ENCODE data around the gene ZSCAN21. TPM values are rescaled to one million over a fixed set of nuclear protein-coding genes. Genes with fewer than 3 reads are reported as not detected.

The ZSCAN21 gene
- total RNA-seq, 1 donor from 2014 or later: 12.7 TPM

DNA sequence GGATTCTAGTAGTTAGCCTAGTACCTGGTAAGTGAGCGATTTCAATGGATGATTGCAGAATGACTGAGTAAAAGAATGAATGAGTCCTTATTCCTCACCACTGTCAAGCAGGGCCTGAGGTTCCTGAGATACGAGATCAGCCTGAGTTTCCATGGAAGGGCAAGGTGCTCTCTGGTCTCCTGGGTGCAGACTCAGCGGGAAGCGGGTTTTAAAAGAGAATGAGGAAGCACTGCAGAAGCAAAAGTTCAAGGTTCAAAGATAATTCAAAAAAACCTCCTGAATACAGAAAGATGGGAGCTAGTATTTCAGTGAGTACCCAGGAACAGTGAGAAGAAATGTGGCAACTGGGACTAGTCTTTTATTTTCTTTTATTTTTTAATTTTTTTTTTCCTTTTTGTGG is 27.6 kb downstream of the ZSCAN21 start:
- DNase-seq (ENCODE audit: low spot score): no peak

- no peak for DNase-seq (ENCODE audit: low spot score)
Measured at GRCh38 chr7:100079024-100079560, 29.5 kb downstream of the ZSCAN21 start.

- no peak for DNase-seq (ENCODE audit: low spot score)
Measured at GRCh38 chr7:100080907-100081534, 31.4 kb downstream of the ZSCAN21 start.

GRCh38 chr7:100081535-100082102 is 32.0 kb downstream of the ZSCAN21 start, which contains the start of gene ZNF3:
ZNF3 (minus strand) TSS chr7:100081723; CDS start chr7:100077357, 4,366 bp downstream.
- peak; percentile 98 for DNase-seq (ENCODE audit: low spot score)

- DNase-seq (ENCODE audit: low spot score): no peak
Measured at GRCh38 chr7:100082978-100083377, 33.4 kb downstream of the ZSCAN21 start.

DNA sequence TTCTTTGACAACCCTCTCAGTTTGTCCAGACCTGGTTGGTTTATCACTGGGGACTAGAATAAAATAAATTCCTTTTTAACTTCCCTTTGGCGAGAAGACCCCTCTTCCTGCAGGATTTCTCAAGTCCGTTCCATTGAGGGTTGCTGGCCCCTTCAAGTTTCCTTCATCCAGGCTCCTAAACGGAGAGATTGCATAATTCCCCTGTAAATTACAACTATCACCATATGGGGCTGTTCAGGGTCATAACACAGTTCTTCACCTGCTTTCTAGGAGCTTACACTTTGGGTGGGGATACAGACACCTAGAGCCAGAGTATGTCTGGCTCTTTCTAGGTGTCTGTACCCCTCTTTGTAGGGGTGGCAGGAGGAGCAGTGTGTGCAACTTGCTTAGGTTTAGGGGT is 35.9 kb downstream of the ZSCAN21 start:
- no peak for DNase-seq (ENCODE audit: low spot score)

DNA sequence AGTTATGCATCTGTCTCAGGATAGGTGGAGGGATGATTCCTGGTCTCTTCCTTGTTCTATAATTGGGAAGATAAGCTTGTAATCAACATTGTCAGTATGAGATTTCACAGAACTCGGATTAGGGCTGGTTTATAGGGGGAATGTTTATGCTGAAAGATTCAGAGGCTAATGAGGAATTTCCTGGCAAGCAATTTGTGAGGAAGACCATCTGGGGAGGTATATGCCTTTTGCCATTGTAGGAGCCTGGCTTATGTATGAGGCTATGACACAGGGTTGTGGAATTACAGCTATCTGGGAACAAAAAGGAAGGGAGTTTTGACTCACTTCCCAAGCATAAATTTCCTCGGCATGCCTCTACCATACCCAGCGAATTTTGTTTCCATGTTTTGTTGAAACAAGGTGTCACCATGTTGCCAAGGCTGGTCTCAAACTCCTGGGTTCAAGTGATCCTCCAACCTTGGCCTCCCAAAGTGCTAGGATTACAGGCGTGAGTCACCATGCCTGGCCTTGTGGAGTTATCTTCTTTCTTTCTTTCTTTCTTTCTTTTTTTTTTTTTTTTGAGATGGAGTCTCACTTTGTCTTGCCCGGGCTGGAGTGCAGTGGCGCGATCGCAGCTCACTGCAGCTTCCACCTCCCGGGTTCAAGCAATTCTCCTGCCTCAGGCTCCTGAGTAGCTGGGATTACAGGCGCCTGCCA is 37.6 kb downstream of the ZSCAN21 start:
- DNase-seq (ENCODE audit: low spot score): peak; percentile 66

- no peak for DNase-seq (ENCODE audit: low spot score)
Measured at GRCh38 chr7:100088095-100088620, 38.6 kb downstream of the ZSCAN21 start.

GRCh38 chr7:100088621-100089457 is 39.3 kb downstream of the ZSCAN21 start, which contains the start of gene COPS6:
COPS6 (plus strand) TSS chr7:100088969; CDS start chr7:100088991, 22 bp downstream.
- peak; percentile 83 for DNase-seq (ENCODE audit: low spot score)

GRCh38 chr7:100089458-100090196 is 40.1 kb downstream of the ZSCAN21 start:
- no peak for DNase-seq (ENCODE audit: low spot score)

DNA sequence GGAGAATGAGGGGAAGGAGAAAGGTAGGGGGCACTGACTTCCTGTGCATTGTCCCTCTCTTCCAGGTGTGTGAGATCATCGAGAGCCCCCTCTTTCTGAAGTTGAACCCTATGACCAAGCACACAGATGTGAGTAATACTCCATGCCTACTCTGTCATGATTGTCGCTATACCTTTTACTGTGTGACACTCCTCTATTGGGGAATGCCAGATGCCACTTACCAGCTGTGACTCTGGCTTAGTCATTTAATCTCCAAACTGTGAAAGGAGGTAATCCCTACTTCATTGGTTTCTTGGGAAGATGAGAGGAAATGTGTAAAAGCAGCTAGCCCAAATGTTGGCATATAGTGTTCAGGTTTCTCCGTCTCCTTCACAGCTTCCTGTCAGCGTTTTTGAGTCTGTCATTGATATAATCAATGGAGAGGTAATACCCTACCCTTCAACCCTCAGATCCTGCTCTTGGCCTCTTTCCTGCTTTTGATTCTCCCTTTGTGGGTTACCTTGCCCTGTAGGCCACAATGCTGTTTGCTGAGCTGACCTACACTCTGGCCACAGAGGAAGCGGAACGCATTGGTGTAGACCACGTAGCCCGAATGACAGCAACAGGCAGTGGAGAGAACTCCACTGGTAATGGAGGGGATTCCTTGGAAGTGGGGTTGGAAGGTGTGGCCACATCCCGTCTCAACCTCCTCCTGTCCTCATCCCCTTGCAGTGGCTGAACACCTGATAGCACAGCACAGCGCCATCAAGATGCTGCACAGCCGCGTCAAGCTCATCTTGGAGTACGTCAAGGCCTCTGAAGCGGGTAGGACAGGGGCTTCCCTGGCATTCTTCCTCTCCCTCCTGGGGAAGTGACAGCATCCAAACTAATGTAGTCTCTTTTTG is 41.2 kb downstream of the ZSCAN21 start:
- DNase-seq (ENCODE audit: low spot score): no peak

- DNase-seq (ENCODE audit: low spot score): no peak
Measured at GRCh38 chr7:100091411-100092181, 42.0 kb downstream of the ZSCAN21 start.

DNA sequence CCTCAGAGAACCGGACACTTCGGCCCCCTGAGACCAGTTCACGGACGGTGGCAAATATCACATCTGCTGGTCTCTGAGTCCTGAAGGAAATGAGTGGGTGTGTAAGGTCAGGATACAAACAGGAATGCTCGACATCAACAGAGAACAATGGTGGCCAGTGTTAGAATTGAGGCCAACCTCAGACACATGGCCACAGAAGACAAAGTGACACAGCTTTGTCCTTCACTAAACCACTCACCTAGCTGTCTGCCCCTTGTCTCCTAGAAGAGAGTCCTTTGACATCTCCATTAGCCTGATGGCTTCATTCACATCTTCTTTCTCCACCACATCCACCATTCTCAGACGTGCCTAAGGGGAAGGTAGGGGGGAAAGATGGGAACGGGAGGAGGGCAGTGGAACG is 43.5 kb downstream of the ZSCAN21 start:
- no peak for DNase-seq (ENCODE audit: low spot score)

DNA sequence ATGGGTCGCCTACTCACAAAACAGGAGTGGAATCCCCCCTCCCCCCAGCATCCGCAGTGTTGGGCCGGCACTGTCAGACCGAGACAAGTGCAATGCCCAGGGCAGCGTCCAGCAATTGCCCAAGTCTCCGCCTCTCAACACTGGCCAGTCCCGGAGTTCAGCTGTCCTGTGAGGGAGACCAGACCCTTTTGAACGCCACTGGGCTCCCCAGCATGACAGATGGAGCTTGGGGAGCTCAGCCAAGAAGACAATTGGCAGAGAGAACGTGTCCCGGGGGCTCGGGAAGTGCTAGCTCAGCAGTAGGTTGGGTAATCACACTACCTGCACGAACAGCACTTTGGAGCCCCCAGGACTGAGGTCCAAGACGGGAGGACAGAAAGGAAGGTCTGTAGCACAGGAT is 43.9 kb downstream of the ZSCAN21 start:
- peak; percentile 39 for DNase-seq (ENCODE audit: low spot score)

DNA sequence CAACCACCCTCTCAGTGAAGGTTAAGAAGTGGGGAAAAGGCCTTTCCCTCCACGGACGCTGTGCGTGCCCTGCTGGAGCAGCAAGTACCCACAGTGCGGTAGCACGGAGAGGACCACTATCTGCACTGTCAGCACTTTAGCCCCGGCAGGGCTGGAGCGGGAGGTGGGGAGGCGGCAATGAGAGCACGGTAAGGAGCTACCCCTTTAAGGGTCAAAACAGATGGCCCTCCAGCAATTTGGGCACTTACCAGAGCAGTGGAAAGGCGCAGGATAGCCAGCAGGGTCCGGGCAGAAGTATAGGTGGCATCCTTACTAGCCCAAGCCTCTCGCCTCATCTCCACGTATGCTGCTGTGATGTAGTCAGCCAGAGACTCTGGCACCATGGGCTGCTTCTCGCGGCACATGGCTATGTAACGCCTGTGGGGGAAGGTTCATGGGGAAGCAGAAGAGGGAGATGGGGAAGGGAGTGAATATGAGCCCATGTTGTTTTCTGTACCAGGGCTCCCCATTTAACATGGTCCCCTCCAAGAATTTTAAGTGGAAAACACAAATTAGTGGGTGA is 44.4 kb downstream of the ZSCAN21 start:
- no peak for DNase-seq (ENCODE audit: low spot score)

GRCh38 chr7:100095289-100095688 is 45.7 kb downstream of the ZSCAN21 start:
- DNase-seq (ENCODE audit: low spot score): no peak

DNA sequence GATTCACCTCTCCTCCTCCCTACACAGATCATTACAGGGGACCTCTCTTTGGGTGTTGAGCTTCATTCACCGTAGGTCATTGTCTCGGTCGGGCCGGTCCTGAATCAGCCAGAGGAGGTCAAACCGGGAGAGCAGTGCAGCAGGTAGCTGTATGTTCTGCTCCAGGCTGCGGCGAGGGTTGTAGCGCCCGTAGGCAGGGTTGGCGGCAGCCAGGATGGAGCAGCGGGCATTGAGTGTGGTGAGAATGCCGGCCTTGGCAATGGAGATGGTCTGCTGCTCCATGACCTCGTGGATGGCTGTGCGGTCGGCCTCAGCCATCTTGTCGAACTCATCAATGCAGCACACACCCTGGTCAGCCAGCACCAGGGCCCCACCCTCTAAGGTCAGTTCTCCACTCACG is 46.1 kb downstream of the ZSCAN21 start:
- no peak for DNase-seq (ENCODE audit: low spot score)

GRCh38 chr7:100098913-100099312 is 49.3 kb downstream of the ZSCAN21 start:
- no peak for DNase-seq (ENCODE audit: low spot score)

DNA sequence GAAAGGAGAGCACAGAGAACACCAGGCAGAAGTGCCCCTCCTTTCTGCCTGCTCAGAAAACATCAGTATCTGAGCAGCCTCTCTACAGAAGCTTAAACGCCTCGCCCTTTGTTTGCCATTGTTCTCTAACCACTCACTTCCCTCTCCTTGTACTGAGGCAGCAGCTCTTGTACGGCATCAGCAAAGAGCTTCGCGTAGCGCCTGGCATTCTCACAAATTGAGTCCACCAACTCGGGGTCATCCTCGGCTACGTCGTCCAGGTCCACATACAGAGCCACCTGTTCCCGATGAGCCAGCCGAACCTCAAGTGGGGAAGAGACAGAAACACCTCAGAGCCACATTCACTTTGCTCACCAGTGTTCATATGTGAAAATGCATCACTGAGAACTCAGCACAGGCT is 49.9 kb downstream of the ZSCAN21 start:
- DNase-seq (ENCODE audit: low spot score): no peak
